Ascending aorta (tissue), 2 donors: ENCODE measurements around the gene HOXC11. TPM values are rescaled to one million over a fixed set of nuclear protein-coding genes. Genes with fewer than 3 reads are reported as not detected.

Experiments
- DNase-seq, 2 donors: peaks; one replicate each; pipeline ENCODE4 v3.0.0-alpha.2; 2019; ENCODE audit warnings: low spot score in 2 of 2
- H3K27ac ChIP-seq, 2 donors: fragments of 200-600 bp; sonication (generic); one replicate each; pipeline ENCODE4 v1.5.1; 2016 to 2017; ENCODE audit warnings: mild to moderate bottlenecking in 1 of 2
- H3K27me3 ChIP-seq: fragments of 200-600 bp; sonication (generic); one replicate; pipeline ENCODE4 v1.5.1; 2017
- H3K36me3 ChIP-seq, 2 donors: fragments of 200-600 bp; sonication (generic); one replicate each; pipeline ENCODE4 v1.5.1; 2016
- H3K4me1 ChIP-seq, 2 donors: fragments of 200-600 bp; sonication (generic); one replicate each; pipeline ENCODE4 v1.5.1; 2016 to 2017; ENCODE audit warnings: mild to moderate bottlenecking in 1 of 2
- H3K4me3 ChIP-seq, 2 donors: fragments of 200-600 bp; sonication (generic); one replicate each; pipeline ENCODE4 v1.5.1; 2016 to 2017; ENCODE audit warnings: mild to moderate bottlenecking in 1 of 2
- H3K9me3 ChIP-seq, 2 donors: fragments of 200-600 bp; sonication (generic); one replicate each; pipeline ENCODE4 v1.5.1; 2016
- intact Hi-C: fragments of 100-400 bp; cut with DNase I; formaldehyde crosslinking; loops from one replicate; pipeline ENCODE4 v1.15.1; 2023
- total RNA-seq: library from RNA; depleted of rRNA; stranded (reverse); fragments of >200 nt; gene quantifications from one replicate; pipeline ENCODE4 v1.1.0, GENCODE V29; 2016
- TF ChIP-seq, protein P1 (sequence below), 3 experiments: fragments of 200-600 bp in 2 of 3; fragments of 450-650 bp in 1 of 3; sonication (generic) in 2 of 3; IDR thresholded peaks; one replicate each; pipeline ENCODE4 v1.5.1; 2016 to 2019; ENCODE audit warnings: antibody characterized with exemption in 3 of 3, mild to moderate bottlenecking in 1 of 3, moderate library complexity in 1 of 3

HOXC11 gene
- total RNA-seq, 1 donor from 2014 or later, result 0.32 TPM

DNA sequence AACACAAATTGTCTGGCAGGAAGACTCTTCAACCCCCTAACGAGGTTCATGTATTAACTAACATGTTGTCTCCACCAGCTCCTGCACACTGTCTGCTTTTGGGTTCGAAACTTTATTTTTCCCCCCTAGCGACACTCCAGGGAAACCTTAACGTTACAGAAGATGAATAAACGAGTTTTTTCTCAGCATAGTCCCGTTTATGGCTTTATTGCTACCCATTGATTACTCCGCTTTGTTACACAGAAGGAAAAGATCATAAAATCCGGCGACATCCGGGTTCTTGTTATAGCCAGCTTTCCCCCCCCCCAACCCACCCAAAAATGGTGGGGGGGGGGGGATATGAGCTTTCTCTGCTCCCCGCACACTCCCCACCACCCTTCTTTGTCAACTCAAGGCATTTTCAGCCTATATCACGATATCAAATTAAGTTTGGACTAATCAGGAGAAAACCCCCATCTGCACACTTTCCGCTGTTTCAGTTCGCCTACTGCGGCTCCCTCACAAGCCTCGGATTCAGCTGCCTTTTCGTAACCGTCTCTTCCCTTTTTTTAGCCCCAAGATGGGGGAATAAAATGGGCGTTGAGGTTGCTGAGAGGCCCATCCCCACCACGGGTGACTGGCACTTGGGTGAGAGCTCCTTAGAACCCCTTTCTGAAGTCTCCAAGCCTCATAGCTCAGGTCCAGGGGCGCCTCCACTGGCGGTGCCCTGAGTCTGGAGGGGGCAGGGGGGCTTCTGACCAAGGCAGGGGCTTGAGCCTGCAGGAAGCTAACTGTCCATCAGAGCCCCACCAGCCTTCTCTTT, 53.9 kb downstream of the HOXC11 start:
- H3K4me1 ChIP-seq, result no peaks in the 10 kb centered on the region
- no peak overlapping the region for H3K27ac ChIP-seq
- H3K4me3 ChIP-seq, result no peak overlapping the region
- intact Hi-C loops, result no loop called here
- H3K36me3 ChIP-seq, result no peaks in the 10 kb centered on the region
- peaks cover 4% of the 10 kb centered on the region for H3K27me3 ChIP-seq
- TF ChIP-seq, protein P1, sequence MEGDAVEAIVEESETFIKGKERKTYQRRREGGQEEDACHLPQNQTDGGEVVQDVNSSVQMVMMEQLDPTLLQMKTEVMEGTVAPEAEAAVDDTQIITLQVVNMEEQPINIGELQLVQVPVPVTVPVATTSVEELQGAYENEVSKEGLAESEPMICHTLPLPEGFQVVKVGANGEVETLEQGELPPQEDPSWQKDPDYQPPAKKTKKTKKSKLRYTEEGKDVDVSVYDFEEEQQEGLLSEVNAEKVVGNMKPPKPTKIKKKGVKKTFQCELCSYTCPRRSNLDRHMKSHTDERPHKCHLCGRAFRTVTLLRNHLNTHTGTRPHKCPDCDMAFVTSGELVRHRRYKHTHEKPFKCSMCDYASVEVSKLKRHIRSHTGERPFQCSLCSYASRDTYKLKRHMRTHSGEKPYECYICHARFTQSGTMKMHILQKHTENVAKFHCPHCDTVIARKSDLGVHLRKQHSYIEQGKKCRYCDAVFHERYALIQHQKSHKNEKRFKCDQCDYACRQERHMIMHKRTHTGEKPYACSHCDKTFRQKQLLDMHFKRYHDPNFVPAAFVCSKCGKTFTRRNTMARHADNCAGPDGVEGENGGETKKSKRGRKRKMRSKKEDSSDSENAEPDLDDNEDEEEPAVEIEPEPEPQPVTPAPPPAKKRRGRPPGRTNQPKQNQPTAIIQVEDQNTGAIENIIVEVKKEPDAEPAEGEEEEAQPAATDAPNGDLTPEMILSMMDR (IDR thresholded peaks at IDR 0.05), result no peak
- DNase-seq, result no peak
- no peaks in the 10 kb centered on the region for H3K9me3 ChIP-seq

Other genes starting within 250 kb of the HOXC11 start
- gene CALCOCO1, start 245.7 kb upstream of the HOXC11 start, total RNA-seq, result 258 TPM
- gene CISTR, start 221.1 kb upstream of the HOXC11 start, total RNA-seq, result not detected
- not detected for gene HOXC13, start 34.3 kb upstream of the HOXC11 start, total RNA-seq
- gene HOXC12, start 18.2 kb upstream of the HOXC11 start, total RNA-seq, result not detected
- not detected for gene HOTAIR, start 1.8 kb downstream of the HOXC11 start, total RNA-seq
- not detected for gene HOXC10, start 12.0 kb downstream of the HOXC11 start, total RNA-seq
- 1.2 TPM for gene HOXC9, start 27.0 kb downstream of the HOXC11 start, total RNA-seq
- 8.9 TPM for gene HOXC8, start 35.9 kb downstream of the HOXC11 start, total RNA-seq
- gene HOXC6, start 55.3 kb downstream of the HOXC11 start, total RNA-seq, result 7.6 TPM
- not detected for gene HOXC5, start 59.9 kb downstream of the HOXC11 start, total RNA-seq
- 0.32 TPM for gene HOXC4, start 80.7 kb downstream of the HOXC11 start, total RNA-seq
- gene SMUG1, start 215.9 kb downstream of the HOXC11 start, total RNA-seq, result 21.9 TPM